ENCODE data around the gene IGSF1.

GRCh38 chrX:131298846-131299245, 9.7 kb upstream of the IGSF1 start:
- no peak for TF ChIP-seq CTCF (IDR thresholded peaks at IDR 0.05)
- TF ChIP-seq POLR2A (IDR thresholded peaks at IDR 0.05) = no peak

All from Peyer's patch (tissue), 4 donors.